Metanephros (tissue), 1 donor: ENCODE results near the gene ZNF215. TPM values are rescaled to one million over a fixed set of nuclear protein-coding genes. Genes with fewer than 3 reads are reported as not detected.

Source experiments
- total RNA-seq: library from RNA; depleted of rRNA; stranded (reverse); fragments of >200 nt; gene quantifications from one replicate; pipeline ENCODE4 v1.2.3, GENCODE V29; 2014

Gene ZNF215
- total RNA-seq = 2.2 TPM

GRCh38 chr11:6926208-6927029 is at the start of gene ZNF215:
Gene ZNF215, plus strand, starts transcription at chr11:6926426. Its CDS starts 5,847 bp downstream, at chr11:6932273.

GRCh38 chr11:6892400-6892799 is 33.8 kb upstream of the ZNF215 start, which contains the start of gene OR2D2:
Gene OR2D2, minus strand, starts transcription at chr11:6892500. Its CDS starts 0 bp downstream, at chr11:6892500.

GRCh38 chr11:6920702-6921101 is 5.5 kb upstream of the ZNF215 start, which contains the start of gene OR2D3:
Gene OR2D3, plus strand, starts transcription at chr11:6921002. Its CDS starts 0 bp downstream, at chr11:6921002.

Other genes starting within 250 kb of the ZNF215 start
- gene MRPL17, start 243.1 kb upstream of the ZNF215 start, total RNA-seq = 40.5 TPM
- 0.18 TPM for gene OR2AG2, start 154.4 kb upstream of the ZNF215 start, total RNA-seq
- gene OR2AG1, start 143.4 kb upstream of the ZNF215 start, total RNA-seq = not detected
- gene OR6A2, start 126.7 kb upstream of the ZNF215 start, total RNA-seq = 0.41 TPM
- gene OR10A5, start 80.7 kb upstream of the ZNF215 start, total RNA-seq = not detected
- not detected for gene OR10A2, start 63.4 kb upstream of the ZNF215 start, total RNA-seq
- not detected for gene OR10A4, start 49.8 kb upstream of the ZNF215 start, total RNA-seq
- gene OR2D2, start 33.9 kb upstream of the ZNF215 start, total RNA-seq = 0.70 TPM
- gene OR2D3, start 5.4 kb upstream of the ZNF215 start, total RNA-seq = not detected
- gene ZNF214, start 93.9 kb downstream of the ZNF215 start, total RNA-seq = 7.0 TPM
- gene NLRP14, start 94.1 kb downstream of the ZNF215 start, total RNA-seq = 0.99 TPM
- 0.64 TPM for gene RBMXL2, start 162.6 kb downstream of the ZNF215 start, total RNA-seq